GM21529 (cell line): ENCODE data around the gene OR9A2.

Experiments
- ATAC-seq: cut with Tn5 transposase; IDR thresholded peaks from one replicate; pipeline ENCODE4 v1.9.1; 2021; ENCODE audit not compliant: unreplicated experiment

The OR9A2 gene, protein sequence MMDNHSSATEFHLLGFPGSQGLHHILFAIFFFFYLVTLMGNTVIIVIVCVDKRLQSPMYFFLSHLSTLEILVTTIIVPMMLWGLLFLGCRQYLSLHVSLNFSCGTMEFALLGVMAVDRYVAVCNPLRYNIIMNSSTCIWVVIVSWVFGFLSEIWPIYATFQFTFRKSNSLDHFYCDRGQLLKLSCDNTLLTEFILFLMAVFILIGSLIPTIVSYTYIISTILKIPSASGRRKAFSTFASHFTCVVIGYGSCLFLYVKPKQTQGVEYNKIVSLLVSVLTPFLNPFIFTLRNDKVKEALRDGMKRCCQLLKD

DNA sequence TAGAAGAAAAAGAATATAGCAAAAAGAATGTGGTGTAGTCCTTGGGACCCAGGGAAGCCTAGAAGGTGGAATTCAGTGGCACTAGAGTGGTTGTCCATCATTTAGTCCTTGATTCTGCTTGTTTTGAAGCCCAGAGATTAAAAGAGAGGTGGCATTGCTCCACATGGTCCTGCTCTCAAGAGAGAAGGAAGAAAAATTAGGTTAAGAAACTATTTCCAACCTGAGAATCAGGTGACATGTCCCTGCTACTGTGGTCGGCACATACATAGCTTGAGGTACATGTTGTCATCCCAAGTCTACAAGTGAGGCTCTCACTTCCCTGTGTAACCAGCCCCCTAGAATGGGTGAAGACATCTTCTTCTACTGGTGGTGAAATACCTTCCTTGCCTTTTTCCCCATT is at the start of gene OR9A2:
OR9A2 (minus strand) TSS at position 101 of the 400 bp plus-strand sequence; CDS start at position 101, 0 bp downstream.
- no peak for ATAC-seq

DNA sequence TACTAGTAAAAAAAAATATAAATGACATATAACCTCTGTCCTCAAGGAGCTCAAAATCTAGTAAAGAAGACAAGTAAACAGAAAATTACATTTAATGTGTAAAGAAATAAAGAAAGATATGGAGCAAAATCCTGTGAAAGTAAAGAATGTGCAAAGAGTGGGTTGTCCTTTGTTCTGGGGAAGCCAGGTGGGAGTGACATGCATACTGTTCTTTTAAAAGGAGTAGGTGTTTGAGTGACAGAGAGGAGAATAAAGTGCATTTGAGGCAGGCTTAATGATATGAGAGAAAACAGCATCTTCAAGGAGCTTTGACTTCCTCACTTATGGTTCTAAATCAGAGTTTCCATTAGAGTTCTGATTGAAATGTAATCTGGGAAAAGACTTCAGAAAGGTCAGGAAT is 47.2 kb upstream of the OR9A2 start:
- no peak for ATAC-seq

DNA sequence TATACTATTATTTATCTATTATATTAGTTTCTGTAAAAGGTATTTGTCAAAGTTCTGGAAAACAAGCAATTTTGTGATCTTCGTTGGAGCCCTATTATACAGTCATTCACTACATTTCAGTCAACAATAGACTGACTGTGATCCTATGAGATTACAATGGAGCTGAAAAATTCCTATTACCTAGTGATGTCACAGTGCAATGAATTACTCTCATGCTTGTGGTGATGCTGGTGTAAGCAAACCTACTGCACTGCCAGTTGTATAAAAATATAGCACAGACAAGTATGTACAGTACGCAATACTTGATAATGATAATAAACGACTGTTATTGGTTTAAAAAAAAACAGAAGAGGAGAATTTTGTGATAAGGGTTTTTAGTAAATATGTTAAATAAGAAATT is 46.6 kb upstream of the OR9A2 start:
- ATAC-seq: no peak

DNA sequence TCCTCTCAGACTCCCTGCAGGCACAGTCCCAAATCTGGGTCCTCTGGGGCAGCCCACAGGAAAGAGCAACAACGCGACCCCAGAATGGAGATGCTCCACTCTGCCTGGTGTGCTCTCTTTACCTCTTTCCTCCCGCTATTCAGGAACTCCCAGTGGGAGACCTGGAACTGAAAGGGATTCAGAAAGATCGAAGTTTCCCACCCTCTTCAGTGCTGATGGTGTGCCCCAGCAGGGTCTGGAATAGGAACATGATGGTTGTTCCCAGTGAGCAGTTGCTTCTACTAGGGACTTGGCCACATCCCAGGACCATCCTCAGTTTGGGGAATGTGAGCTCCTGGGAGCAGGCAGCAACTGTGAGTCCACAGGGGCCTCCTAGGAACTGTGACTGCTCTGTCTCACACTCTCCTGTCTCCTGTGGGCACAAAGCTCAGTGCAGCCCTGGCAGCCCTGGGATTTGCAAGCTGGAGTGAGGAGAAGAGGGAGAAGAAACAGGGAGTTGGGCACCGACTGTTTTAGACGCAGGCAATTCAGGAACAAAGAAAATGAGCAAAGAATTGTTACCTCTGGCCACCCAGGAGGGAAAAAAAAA is 43.1 kb upstream of the OR9A2 start:
- ATAC-seq: no peak

DNA sequence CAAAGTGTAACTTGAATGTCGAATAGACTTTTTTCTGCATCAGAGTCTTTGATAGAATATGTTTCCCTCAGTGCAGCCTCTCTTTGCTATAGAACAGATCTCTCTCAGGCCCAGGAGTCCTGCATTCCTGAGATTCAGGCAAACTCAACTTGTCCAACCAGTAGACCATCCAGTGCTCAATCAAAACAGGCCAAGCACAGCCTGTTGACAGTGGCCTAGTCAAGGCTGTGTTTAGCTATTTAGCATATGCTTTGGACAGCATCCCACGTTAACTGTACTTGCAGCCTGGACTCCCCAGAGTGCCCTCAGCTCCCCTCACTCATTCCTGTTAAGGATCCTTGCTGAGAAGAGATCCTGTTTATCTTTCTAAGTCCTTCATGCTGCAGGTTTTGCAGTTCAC is 41.5 kb upstream of the OR9A2 start:
- no peak for ATAC-seq

DNA sequence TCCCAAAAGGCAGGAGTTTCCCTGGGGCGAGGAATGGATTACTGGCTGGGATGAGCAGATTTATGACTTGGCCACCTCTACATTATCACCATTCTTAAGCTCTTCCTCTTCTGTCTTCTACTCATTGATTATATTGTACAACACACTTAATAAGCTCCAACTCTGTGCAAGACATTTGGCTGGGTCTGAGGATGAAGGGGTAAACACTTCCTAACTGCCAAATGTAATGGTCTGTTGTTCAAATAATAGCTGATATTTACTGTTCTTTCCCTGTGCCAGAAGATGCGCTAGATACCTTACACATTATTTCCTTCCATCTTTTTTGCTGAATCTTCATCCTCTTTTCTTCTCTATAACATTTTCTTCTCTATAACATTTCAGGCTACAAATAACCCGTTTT is 36.8 kb upstream of the OR9A2 start:
- ATAC-seq: no peak

DNA sequence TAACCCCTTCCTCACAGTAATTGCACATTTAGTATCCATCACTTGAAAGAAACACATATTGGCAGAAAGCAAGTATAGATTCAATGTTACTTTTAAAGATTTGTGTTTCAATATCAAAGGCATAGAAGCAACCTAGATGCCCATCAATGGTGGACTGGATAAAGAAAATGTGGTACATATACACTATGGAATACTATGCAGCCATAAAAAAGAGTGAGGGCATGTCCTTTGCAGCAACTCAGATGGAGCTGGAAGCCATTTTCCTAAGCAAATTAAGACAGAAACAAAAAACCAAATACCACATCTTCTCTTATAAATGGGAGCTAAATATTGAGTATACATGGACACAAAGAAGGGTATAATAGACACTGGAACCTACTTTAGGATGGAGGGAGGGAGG is 28.8 kb upstream of the OR9A2 start:
- no peak for ATAC-seq

DNA sequence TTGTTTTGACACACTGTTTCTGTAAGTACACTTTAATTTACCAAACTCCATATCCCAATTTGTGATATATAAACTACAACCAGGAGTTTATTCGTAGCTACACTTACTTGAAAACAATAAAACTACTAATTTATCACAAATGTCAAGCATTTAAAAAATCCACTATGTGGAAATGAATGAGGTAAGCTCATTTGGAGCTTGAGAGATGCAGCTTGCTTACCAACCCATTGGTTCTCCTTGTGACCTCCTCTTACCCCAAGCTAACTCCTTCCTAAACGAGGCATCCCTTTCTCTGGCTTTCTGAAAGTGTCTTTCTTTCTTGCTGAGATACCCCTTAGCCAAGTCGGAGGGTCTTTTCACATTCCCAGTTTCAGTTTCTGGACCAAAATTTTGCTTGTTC is 27.7 kb upstream of the OR9A2 start:
- no peak for ATAC-seq

DNA sequence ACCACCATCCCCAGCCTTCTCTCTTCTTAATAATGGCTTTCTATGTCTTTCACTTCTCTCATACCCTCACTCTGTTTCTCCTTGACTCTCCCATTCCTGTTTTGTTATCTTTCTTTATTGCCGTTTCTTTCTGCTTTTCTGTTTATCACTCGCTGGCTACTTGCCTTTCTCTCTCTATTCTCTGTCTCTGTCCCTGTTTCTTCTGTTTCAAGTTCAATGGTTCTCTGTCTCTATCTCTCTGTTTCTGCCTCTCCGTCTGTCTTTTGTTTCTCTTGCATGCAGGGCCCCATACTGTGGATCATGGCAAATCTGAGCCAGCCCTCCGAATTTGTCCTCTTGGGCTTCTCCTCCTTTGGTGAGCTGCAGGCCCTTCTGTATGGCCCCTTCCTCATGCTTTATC is 25.1 kb upstream of the OR9A2 start, which contains the start of gene OR6V1:
OR6V1 (plus strand) TSS at position 301 of the 400 bp plus-strand sequence; CDS start at position 301, 0 bp downstream.
- no peak for ATAC-seq

DNA sequence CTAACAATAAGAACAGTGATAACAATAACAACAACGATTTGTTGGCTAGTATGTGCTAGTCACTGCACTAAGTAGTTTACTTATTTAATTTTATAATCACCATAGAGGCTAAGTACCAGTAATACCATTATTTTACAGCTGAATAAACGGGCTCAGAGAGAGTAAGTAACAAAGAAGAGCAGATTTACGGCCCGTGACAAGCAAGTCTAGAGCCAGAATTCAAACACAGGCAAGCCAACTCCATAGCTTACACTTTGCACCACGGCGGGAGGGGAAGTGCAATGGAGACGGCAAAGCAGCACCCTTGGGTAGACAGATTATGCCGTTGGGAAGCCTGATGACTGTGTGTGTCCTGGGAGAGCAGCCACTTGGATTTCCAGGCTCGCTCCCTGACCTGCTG is 24.0 kb upstream of the OR9A2 start:
- no peak for ATAC-seq

DNA sequence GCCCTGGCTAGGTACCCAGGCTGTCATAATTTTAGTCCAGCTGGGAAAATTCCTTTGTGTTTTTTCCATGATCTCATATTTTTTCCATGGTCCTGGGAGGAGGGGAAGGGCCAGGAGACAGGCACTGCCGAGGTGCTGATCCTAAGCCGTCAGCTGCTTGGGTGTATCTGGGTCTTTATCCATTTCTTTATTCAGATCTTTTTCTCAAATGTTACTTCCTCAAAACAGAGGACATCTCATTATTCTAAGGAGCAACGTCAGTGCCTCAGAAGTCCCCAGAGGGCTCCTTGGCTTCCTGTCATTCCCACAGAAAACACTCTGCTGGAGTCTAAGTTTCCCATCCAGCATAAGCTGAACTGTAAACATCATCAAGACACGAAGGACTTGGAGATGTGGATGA is 22.4 kb upstream of the OR9A2 start:
- ATAC-seq: no peak

DNA sequence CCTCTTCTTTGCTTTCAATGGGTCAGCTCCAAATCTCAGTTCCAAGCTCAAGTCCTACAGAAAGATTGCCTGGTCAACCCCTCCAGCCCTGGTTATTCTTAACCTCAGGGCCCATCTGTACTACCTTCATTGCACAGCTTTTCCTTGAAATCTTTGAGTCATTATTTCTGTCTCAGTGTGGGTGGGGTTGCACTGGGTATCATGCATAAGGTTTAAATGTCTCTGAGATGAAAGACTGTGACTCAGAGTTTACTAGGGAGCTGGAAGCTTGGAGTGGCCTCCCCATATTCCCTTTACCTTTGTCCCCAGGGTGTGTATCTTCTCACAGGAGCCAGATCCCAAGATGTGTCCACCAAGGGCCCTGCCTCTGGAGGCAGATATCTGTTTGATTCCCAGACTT is 21.9 kb upstream of the OR9A2 start:
- ATAC-seq: no peak

DNA sequence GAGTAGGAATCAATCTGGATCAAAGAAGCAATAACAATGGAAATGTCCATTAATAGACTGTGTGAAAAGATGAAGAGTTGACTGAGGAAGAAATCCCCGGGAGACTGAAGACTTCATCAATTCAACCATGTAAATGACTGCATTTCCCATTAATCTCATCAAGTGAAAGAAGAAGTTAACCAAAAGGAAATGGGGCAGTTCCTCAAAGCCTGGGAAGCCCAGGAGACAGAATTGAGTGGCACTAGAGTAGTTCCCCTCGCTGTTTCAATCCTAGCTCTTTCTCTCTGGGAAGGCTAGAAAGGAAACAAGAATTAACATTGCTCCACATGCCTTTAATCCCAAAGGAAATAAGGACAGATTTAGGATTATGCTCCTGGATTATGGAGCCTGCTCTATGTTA is 20.4 kb upstream of the OR9A2 start:
- no peak for ATAC-seq

DNA sequence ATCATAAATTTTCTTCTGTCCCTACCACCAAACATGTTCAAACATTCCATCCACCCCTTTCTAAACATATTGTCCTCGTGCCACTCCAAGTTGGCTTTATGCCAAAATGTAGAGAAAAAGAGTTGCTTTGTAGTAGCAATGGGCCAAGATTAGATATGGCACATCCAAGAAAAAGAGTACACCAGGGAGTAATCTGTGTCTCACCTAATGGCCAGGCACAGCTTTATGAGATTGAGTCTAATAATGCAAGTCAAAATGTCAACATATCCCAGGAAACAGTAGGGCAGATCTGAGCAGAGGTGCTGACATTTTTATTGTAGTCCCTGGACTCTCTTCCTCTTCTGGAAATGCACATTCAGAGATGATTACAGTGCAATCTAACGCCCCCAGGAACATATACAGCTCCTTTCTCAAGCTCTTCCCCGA is 19.5 kb upstream of the OR9A2 start:
- ATAC-seq: no peak

DNA sequence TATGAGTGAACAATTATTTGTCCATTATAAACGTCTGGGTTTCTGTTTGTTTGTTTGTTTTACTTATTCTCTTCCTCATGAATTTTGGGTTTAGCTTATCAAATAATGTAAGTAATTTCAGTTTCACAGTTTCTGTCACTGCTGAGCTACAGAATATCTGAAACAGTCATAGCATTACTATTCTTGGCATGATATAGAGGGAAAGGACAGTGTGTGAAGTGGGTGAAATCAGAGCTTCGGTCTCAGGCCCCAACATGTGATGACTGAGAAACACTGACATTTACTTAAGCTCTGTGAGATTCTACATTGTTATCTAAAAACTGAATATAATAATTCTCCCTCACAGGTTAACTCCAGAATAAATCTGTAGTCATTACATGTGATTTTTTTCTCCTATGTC is 16.5 kb upstream of the OR9A2 start:
- ATAC-seq: no peak

DNA sequence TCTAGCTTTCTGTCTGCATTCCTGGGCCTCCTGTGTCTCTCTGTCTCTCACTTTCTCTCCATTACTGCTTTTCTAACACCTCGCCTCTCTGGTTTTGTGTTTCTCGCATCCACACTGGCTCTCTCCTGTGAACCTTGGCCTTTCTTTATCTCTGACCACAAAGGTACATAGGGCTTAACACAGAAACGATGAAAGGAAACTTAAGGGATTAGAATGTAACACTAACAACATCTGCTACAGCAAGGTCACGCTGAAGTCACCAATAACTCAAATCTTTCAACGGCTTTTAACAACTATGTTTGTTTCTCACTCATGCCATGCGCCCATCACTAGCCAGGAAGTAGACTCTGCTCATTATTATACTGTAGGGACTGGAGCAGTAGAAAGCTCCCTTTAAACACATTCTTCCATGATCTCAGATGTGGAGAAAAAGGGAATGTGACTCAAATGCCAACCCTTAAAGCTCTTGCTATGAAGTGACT is 15.9 kb upstream of the OR9A2 start:
- no peak for ATAC-seq

DNA sequence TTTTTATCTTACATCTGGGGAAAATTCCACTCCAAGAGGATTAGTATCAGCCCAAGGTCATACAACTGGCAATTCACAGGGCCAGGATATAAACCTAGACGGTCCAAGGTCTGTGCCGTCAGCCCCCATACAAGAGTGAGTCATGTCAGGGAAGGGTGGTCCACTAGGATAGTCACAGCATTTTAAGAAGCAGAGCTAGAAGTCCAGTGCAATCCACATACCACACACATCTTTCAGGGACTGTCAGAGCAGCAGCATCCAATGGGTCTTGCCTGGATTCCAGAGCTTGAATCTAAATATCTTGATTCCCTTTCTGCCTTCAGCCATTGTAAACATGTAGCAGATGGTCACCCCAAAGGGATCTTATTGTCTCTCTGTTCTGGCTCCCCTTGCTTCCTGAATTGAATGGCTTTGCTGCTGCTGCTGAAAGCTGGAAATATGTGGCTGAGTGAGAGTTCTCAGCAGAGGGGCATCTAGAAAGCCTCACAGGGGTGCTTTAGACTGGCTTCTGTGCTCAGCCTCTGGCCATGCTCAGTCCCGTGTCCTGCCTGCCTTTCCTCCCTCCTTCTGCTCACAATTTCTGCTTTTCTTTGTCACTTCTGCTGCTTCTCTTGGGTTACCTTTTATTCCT is 15.3 kb upstream of the OR9A2 start:
- no peak for ATAC-seq

DNA sequence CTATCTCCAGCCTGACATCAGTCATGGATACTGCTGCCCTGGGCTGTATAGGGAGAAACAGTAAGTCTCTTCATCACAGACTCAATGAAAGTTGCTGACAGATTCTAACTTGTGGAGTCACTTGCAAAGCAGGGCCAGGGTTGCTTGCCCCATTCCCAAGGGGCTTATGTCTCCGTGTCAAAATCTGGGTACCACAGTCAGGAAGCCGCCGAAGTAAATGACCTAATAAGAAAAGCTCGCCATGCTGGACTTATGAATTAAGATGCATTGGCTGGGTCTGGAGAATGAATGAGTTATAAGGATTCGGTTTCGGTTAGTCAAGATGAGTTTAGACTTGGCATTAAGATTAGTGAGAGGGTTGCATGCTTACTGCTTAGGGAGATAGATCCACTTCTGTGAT is 14.4 kb upstream of the OR9A2 start:
- no peak for ATAC-seq

DNA sequence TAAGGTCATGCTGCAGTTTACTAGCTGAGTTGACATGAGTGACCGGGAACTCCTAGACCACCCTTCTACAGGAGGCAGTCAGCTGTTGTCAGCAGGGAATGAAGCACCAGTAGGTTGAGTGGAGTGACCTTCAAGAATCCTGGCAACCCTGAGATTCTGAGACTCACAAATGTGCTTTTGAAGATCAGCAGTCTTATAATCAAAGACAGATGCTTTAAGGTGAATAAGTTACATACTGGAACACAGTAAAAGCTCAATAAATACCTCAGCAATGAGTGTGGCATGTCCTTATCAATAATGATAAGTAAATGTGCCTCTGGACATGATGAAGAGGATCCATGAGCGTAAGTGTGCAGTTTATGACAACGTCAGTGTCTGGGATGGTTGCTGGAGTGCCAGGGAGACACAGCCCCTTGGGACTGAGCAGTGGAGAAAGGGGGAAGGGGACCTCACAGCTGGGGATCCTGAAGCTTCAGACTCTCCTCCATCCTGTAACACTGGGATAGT is 13.3 kb upstream of the OR9A2 start:
- no peak for ATAC-seq

DNA sequence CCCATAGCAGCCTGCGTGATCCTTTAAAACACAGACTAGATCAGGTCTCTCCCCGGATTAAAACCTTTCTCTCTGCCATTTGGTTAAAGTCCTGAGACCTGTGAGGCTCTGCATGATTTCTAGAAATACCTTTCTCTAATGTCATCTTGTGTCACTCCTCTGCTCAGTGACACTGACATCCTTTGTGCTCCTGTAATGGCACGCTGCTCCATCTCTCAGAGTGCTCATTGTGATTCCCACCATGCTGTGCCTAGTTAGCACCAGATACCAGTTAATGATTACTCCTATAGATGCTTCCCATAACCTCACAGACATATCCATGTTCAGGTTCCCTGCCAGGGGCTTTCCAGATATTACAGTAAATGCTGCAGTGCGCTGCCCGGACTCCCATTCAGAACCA is 11.7 kb upstream of the OR9A2 start:
- ATAC-seq: no peak

DNA sequence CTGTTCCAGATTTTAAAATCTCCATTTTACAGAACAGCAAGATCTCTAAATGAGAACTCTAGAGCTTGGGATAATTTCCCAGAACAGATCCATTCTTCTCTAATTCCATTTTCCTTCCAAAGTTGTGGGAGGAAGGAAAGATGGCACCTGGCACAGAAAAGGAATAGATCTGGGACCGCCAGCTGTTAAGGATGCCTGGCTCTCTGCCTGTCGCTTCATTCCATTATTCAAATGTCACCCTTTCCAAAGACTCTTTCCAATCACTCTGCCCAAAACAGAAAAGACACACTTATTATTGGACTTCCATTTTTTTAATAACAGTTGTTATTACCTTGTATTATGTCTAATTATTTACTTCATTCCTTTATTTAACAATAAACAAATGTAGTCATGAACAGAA is 751 bp upstream of the OR9A2 start:
- no peak for ATAC-seq

DNA sequence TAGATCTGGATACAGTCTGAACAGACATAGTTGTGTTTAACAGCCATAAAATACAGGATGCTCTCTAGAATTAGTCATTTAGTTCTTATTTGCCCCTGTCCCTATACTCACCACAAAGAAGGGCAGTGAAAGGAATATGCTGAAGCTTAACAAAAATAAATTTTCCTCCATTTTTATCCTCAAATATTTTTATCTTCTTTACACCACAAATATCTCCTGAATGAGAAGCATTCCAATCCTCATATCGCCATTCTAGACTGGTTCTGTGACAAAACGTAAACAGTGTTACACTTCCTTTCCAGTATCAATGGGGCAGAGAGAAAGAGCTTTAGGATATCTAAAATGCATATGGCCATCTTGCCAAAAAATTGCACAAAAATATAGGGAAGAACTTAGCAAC is 1.6 kb downstream of the OR9A2 start:
- no peak for ATAC-seq
